MCF 10A (cell line): ENCODE data around the gene GALNT7. TPM values are rescaled to one million over a fixed set of nuclear protein-coding genes. Genes with fewer than 3 reads are reported as not detected.
A peak's percentile ranks its signal among the peaks of the same experiment; 100 is the strongest.

ENCODE experiments used
- BruUV-seq: library from RNA; stranded (reverse); fragments of 400-500 nt; replicated peaks from 2 replicates; lab custom pipeline; 2021; lab: Mats Ljungman, UMichigan
- CTCF ChIA-PET: fragments of 300-600 bp; sonication (Branson Sonifier 250); formaldehyde crosslinking; extraction: SDS; loops from one replicate; lab custom pipeline; 2021; ENCODE audit warnings: antibody characterized with exemption, inconsistent platforms; lab: Yijun Ruan, JAX
- POLR2A ChIA-PET: fragments of 300-600, 350-650 bp; sonication (Branson Sonifier 250); formaldehyde crosslinking; extraction: SDS; loops from one replicate; lab custom pipeline; 2020; ENCODE audit warnings: antibody characterized with exemption, inconsistent platforms; lab: Yijun Ruan, JAX
- DNase-seq: peaks from one replicate; pipeline ENCODE4 v3.0.0-alpha.2; 2018; ENCODE audit not compliant: unreplicated experiment
- H3K27ac Mint-ChIP-seq: one replicate; pipeline ENCODE4 v1.8.0; 2022; ENCODE audit warnings: mild to moderate bottlenecking, low read depth, mixed read lengths; ENCODE audit not compliant: unreplicated experiment
- H3K27me3 Mint-ChIP-seq: one replicate; pipeline ENCODE4 v1.8.0; 2022; ENCODE audit warnings: mixed read lengths; ENCODE audit not compliant: insufficient read depth, unreplicated experiment
- H3K36me3 Mint-ChIP-seq: one replicate; pipeline ENCODE4 v1.8.0; 2022; ENCODE audit warnings: mild to moderate bottlenecking, moderate library complexity, mixed read lengths; ENCODE audit not compliant: insufficient read depth, unreplicated experiment
- H3K4me1 Mint-ChIP-seq: one replicate; pipeline ENCODE4 v1.8.0; 2022; ENCODE audit warnings: mixed read lengths; ENCODE audit not compliant: insufficient read depth, unreplicated experiment
- H3K4me3 Mint-ChIP-seq: one replicate; pipeline ENCODE4 v1.8.0; 2022; ENCODE audit warnings: mild to moderate bottlenecking, moderate library complexity, mixed read lengths; ENCODE audit not compliant: unreplicated experiment
- H3K9me3 Mint-ChIP-seq: one replicate; pipeline ENCODE4 v1.8.0; 2022; ENCODE audit warnings: mixed read lengths; ENCODE audit not compliant: unreplicated experiment
- intact Hi-C: fragments of 100-400 bp; cut with micrococcal nuclease; formaldehyde crosslinking; loops from 2 replicates; pipeline ENCODE4 v1.14.1; 2022
- total RNA-seq: library from RNA; stranded (reverse); gene quantifications from 2 replicates; pipeline ENCODE4 v1.2.3, GENCODE V29; 2022
- TF ChIP-seq, protein P1 (sequence below): fragments of 200-600 bp; IDR thresholded peaks from one replicate; pipeline ENCODE4 v1.8.0; 2022; ENCODE audit warnings: antibody characterized with exemption, mild to moderate bottlenecking; ENCODE audit not compliant: unreplicated experiment

Gene GALNT7
- total RNA-seq, 1 experiment from 2014 or later: 13.7 TPM

DNA sequence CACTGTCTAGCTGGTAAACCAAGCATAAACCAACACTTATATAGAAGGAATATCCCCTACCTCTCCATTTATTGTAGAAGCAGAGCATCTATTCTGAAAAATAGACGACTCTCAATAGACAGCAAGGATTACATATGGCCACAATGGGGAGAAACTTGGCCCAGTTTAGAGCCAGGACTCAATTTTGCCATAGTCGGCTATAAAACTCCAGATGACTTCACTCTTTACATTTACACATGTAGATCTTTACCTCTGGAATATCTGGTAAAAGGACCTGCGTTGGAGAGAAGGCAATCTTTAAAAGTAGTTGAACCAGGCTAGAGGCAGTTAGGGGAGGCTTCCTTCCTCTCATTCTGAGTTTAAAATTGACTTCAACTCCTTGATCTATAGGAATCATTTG lies 88.2 kb downstream of the GALNT7 start:
- POLR2A ChIA-PET: interaction anchor here (1.4 to 1.6 kb wide), 5 partner anchors 14 to 244 kb away, joined by 3 to 11 read pairs (median 6); partner anchors contain the start of gene SAP30
- Mint-ChIP-seq H3K9me3 (no peaks in the 10 kb centered on the region), H3K4me1 (peaks cover 16% of the 10 kb centered on the region), H3K27me3 (no peaks in the 10 kb centered on the region), H3K27ac (no peak overlapping the region), H3K4me3 (no peak overlapping the region), H3K36me3 (no peaks in the 10 kb centered on the region)
- no peak for DNase-seq
- TF ChIP-seq, protein P1, sequence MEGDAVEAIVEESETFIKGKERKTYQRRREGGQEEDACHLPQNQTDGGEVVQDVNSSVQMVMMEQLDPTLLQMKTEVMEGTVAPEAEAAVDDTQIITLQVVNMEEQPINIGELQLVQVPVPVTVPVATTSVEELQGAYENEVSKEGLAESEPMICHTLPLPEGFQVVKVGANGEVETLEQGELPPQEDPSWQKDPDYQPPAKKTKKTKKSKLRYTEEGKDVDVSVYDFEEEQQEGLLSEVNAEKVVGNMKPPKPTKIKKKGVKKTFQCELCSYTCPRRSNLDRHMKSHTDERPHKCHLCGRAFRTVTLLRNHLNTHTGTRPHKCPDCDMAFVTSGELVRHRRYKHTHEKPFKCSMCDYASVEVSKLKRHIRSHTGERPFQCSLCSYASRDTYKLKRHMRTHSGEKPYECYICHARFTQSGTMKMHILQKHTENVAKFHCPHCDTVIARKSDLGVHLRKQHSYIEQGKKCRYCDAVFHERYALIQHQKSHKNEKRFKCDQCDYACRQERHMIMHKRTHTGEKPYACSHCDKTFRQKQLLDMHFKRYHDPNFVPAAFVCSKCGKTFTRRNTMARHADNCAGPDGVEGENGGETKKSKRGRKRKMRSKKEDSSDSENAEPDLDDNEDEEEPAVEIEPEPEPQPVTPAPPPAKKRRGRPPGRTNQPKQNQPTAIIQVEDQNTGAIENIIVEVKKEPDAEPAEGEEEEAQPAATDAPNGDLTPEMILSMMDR: no peak
- CTCF ChIA-PET: interaction anchor here (0.6 to 7.7 kb wide), 38 partner anchors 9 to 509 kb away, joined by 3 to 127 read pairs (median 5); no protein-coding TSS in a partner anchor
- no TSS peak for BruUV-seq
- intact Hi-C loops: loop anchor here (1.0 to 5.0 kb wide), 5 partner anchors 25 to 365 kb away; partner anchors contain the start of gene GALNT7

DNA sequence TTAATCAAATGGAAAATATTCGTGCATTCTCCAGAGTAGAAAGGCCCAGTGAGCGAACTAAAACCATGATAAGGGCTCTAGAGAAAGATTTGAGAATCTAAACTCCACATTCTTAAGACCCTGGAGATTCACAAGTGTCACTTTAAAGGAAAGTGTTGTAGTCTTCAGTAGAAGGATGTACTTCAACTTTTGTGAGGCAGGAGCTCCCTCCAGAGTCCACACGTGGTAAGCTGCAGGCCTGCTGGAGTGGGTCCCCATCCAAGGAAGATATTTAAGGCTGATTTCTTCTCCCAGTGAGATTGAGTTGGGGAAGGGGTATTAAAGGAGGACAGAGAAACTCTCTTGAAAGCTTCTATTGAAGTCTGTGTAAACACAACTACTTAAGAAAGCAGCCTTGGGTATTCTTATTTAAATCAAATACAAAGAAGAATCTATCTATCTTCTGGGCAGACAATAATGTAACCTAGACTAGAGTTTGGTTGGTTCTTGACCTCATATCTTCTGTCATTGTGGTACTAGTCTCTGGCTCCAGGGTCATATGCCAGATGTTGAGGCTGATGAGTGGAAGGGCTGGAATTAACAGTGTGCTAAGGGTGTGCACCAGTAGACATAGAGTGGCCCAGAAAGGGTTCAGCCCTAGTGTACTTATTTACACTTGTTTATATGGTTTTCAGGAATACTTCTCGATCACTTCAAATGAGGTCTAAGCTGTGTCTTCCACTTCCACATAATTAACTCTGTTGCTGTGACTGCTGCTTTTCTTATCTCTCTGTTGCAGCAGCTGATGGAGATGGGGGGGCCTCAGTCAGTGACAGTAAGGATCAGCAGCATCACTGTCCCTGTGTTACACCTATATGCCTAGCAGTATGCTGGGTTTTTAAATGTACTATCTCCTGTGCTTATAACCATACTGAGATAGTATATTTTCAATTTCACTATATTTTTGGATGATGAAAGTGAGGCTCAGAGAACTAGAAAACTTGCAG lies 89.4 kb downstream of the GALNT7 start:
- Mint-ChIP-seq H3K36me3 (no peaks in the 10 kb centered on the region), H3K4me3 (no peak overlapping the region), H3K27ac (no peak overlapping the region), H3K27me3 (no peaks in the 10 kb centered on the region), H3K4me1 (peaks cover 5% of the 10 kb centered on the region), H3K9me3 (no peaks in the 10 kb centered on the region)
- no TSS peak for BruUV-seq
- TF ChIP-seq, protein P1: peak; percentile 77
- POLR2A ChIA-PET: interaction anchor here (0.8 to 1.6 kb wide), 8 partner anchors 15 to 285 kb away, joined by 3 to 11 read pairs (median 5); partner anchors contain the start of gene SAP30
- DNase-seq: peak; percentile 70
- intact Hi-C loops: loop anchor here (1.0 to 5.0 kb wide), 5 partner anchors 26 to 366 kb away; partner anchors contain the start of gene GALNT7
- CTCF ChIA-PET: interaction anchor here (0.5 to 7.7 kb wide), 48 partner anchors 8 to 766 kb away, joined by 3 to 127 read pairs (median 5); partner anchors contain the start of gene GALNT7

DNA sequence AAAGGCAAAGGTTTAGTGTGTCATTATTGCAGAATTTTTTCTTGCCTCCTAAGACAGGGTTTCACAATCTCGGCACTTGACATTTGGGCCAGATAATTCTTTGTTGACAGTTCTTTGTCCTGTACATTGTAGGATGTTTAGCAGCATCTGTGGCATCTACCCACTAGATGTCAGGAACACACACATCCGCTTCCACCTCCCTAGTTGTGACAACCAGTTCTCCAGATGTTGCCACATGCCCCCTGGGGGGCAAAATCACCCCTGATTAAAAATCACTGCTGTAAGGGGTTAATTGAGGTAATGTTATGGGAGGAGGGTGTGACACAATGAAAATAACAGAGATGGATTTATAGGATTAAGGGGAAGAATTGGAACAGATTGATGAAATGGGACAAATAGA lies 90.3 kb downstream of the GALNT7 start:
- DNase-seq: no peak
- intact Hi-C loops: loop anchor here (5.0 kb wide), 1 partner anchor 367 kb away; no protein-coding TSS in a partner anchor
- ChIA-PET POLR2A (no interaction called here), CTCF (interaction anchor here (1.0 to 7.7 kb wide), 12 partner anchors 9 to 245 kb away, joined by 3 to 127 read pairs (median 8); no protein-coding TSS in a partner anchor)
- TF ChIP-seq, protein P1: no peak
- Mint-ChIP-seq H3K36me3 (no peaks in the 10 kb centered on the region), H3K9me3 (no peaks in the 10 kb centered on the region), H3K27me3 (no peaks in the 10 kb centered on the region), H3K4me1 (no peaks in the 10 kb centered on the region), H3K4me3 (no peak overlapping the region), H3K27ac (no peak overlapping the region)
- BruUV-seq: no TSS peak

DNA sequence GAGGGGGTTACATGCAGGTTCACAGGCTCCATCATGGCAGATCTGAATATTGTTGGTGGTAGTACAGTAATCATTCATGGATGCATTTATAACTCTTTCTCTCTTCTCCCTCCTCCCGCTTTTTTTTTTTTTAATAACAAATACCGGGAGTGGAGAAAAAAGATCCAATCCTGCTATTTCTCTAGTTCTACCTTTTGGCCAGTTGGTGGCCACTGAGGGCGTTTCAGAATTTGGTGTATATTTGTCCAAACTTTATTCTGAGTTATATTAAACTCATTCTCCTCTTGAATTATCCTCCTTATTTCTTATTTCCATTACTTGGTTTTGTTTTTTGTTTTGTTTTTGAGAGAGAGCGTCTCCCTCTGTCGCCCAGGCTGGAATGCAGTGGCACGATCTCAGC lies 90.7 kb downstream of the GALNT7 start:
- intact Hi-C loops: loop anchor here (5.0 kb wide), 1 partner anchor 367 kb away; no protein-coding TSS in a partner anchor
- DNase-seq: no peak
- no TSS peak for BruUV-seq
- H3K36me3 Mint-ChIP-seq: no peaks in the 10 kb centered on the region
- no peak overlapping the region for H3K27ac Mint-ChIP-seq
- ChIA-PET CTCF (interaction anchor here (1.4 kb wide), 1 partner anchor 246 kb away, joined by 11 read pairs; no protein-coding TSS in a partner anchor), POLR2A (no interaction called here)
- H3K4me3 Mint-ChIP-seq: no peak overlapping the region
- TF ChIP-seq, protein P1: no peak
- H3K27me3 Mint-ChIP-seq: no peaks in the 10 kb centered on the region
- no peaks in the 10 kb centered on the region for H3K9me3 Mint-ChIP-seq
- H3K4me1 Mint-ChIP-seq: peaks cover 3% of the 10 kb centered on the region
